Osteoblast (primary cell): ENCODE data around the gene ZNF264. TPM values are rescaled to one million over a fixed set of nuclear protein-coding genes. Genes with fewer than 3 reads are reported as not detected.

Experiments used
- DNase-seq: peaks from one replicate; pipeline ENCODE4 v3.0.0; 2011; ENCODE audit warnings: low spot score, mixed read lengths; ENCODE audit not compliant: insufficient read length; ENCODE audit errors: missing footprints
- H2AFZ ChIP-seq: 2 replicates; pipeline ENCODE4 v1.6.0; 2011; ENCODE audit warnings: mild to moderate bottlenecking, low read length
- H3K27ac ChIP-seq: 2 replicates; pipeline ENCODE4 v1.5.1; 2011; ENCODE audit warnings: mild to moderate bottlenecking, low read depth, low read length, moderate library complexity
- H3K27me3 ChIP-seq: 2 replicates; pipeline ENCODE4 v1.6.0; 2012; ENCODE audit warnings: mild to moderate bottlenecking, control low read depth, inconsistent platforms, low read length, moderate library complexity; ENCODE audit not compliant: insufficient read depth
- H3K36me3 ChIP-seq: 2 replicates; pipeline ENCODE4 v1.5.1; 2011; ENCODE audit warnings: mild to moderate bottlenecking, low read length, control low read depth, moderate library complexity; ENCODE audit not compliant: insufficient read depth
- H3K4me1 ChIP-seq: 2 replicates; pipeline ENCODE4 v1.5.1; 2011; ENCODE audit warnings: mild to moderate bottlenecking, low read length, control low read depth, moderate library complexity; ENCODE audit not compliant: insufficient read depth
- H3K4me2 ChIP-seq: 2 replicates; pipeline ENCODE4 v1.6.0; 2011; ENCODE audit warnings: mild to moderate bottlenecking, low read length; ENCODE audit not compliant: insufficient read depth
- H3K4me3 ChIP-seq: fragments of 200-600 bp; sonication (generic); 3 replicates; pipeline ENCODE4 v1.5.1; 2012; ENCODE audit warnings: mild to moderate bottlenecking, low read length, inconsistent platforms; ENCODE audit not compliant: insufficient read depth
- H3K79me2 ChIP-seq: 2 replicates; pipeline ENCODE4 v1.6.0; 2012; ENCODE audit warnings: mild to moderate bottlenecking, low read length, control low read depth, inconsistent platforms; ENCODE audit not compliant: insufficient read depth
- H3K9me3 ChIP-seq: 2 replicates; pipeline ENCODE4 v1.5.1; 2011; ENCODE audit warnings: low read depth, low read length, control low read depth
- H4K20me1 ChIP-seq: 2 replicates; pipeline ENCODE4 v1.6.0; 2012; ENCODE audit warnings: mild to moderate bottlenecking, low read length, control low read depth; ENCODE audit not compliant: insufficient read depth
- CTCF ChIP-seq: IDR thresholded peaks from 2 replicates; pipeline ENCODE4 v1.5.1; 2011; ENCODE audit warnings: mild to moderate bottlenecking, low read depth, low read length, moderate library complexity; ENCODE audit errors: extremely low read depth
- total RNA-seq: library from RNA; depleted of rRNA; stranded (reverse); fragments of >200 nt; gene quantifications from 2 replicates; pipeline ENCODE4 v1.2.3, GENCODE V29; 2012

The ZNF264 gene
- total RNA-seq, 1 donor: 32.9 TPM

- Histone ChIP-seq H3K79me2 (no peaks in the 10 kb centered on the region), H3K36me3 (no peaks in the 10 kb centered on the region), H3K4me1 (no peaks in the 10 kb centered on the region), H4K20me1 (no peaks in the 10 kb centered on the region), H3K4me3 (no peak overlapping the region), H3K4me2 (no peak overlapping the region), H3K27ac (no peak overlapping the region), H3K9me3 (no peaks in the 10 kb centered on the region), H3K27me3 (no peaks in the 10 kb centered on the region), H2AFZ (no peak overlapping the region)
- no peak for DNase-seq
- TF ChIP-seq CTCF: no peak
These were observed 25.5 kb upstream of the ZNF264 start for GRCh38 chr19:57165846-57166245.

GRCh38 chr19:57167385-57167784 is 23.9 kb upstream of the ZNF264 start, which contains the start of gene DUXA:
Gene DUXA (minus strand): TSS chr19:57167485. CDS start chr19:57167443, 42 bp downstream.
- no peaks in the 10 kb centered on the region for H4K20me1 ChIP-seq
- peaks cover 4% of the 10 kb centered on the region for H3K4me1 ChIP-seq
- no peak for TF ChIP-seq CTCF
- no peak within 1 kb of the TSS for H3K4me3 ChIP-seq
- no peaks in the 10 kb centered on the region for H3K9me3 ChIP-seq
- H3K27me3 ChIP-seq: no peaks in the 10 kb centered on the region
- no peaks in the 10 kb centered on the region for H3K36me3 ChIP-seq
- peak; percentile 79 for DNase-seq
- no peak within 1 kb of the TSS for H2AFZ ChIP-seq
- no peaks in the 10 kb centered on the region for H3K79me2 ChIP-seq
- no peak within 1 kb of the TSS for H3K27ac ChIP-seq
- H3K4me2 ChIP-seq: no peak within 1 kb of the TSS

GRCh38 chr19:57171551-57172081 is 19.7 kb upstream of the ZNF264 start:
- Histone ChIP-seq H3K79me2 (no peaks in the 10 kb centered on the region), H3K27me3 (no peaks in the 10 kb centered on the region), H3K9me3 (no peaks in the 10 kb centered on the region), H4K20me1 (no peaks in the 10 kb centered on the region), H3K4me3 (peak overlapping the region; percentile 65), H2AFZ (peak overlapping the region; percentile 88), H3K27ac (no peak overlapping the region), H3K4me2 (peak overlapping the region; percentile 62), H3K4me1 (peaks cover 4% of the 10 kb centered on the region), H3K36me3 (no peaks in the 10 kb centered on the region)
- no peak for TF ChIP-seq CTCF
- peak; percentile 93 for DNase-seq

- Histone ChIP-seq H3K79me2 (peaks cover 36% of the 10 kb centered on the region), H4K20me1 (peaks cover 27% of the 10 kb centered on the region), H3K27me3 (no peaks in the 10 kb centered on the region), H2AFZ (no peak overlapping the region), H3K36me3 (peaks cover 23% of the 10 kb centered on the region), H3K4me3 (no peak overlapping the region), H3K4me1 (peaks cover 5% of the 10 kb centered on the region), H3K9me3 (no peaks in the 10 kb centered on the region), H3K27ac (no peak overlapping the region), H3K4me2 (no peak overlapping the region)
- no peak for DNase-seq
- no peak for TF ChIP-seq CTCF
These were observed 999 bp upstream of the ZNF264 start for GRCh38 chr19:57190301-57190700.
